Melanocyte of skin (primary cell): ENCODE measurements around the gene TTLL8. TPM values are rescaled to one million over a fixed set of nuclear protein-coding genes. Genes with fewer than 3 reads are reported as not detected.

ENCODE experiments used
- total RNA-seq, 2 donors: library from RNA; depleted of rRNA; stranded (reverse); fragments of >200 nt; gene quantifications; 2 replicates each; pipeline ENCODE4 v1.2.3, GENCODE V29; 2012

The TTLL8 gene
- not detected for total RNA-seq

GRCh38 chr22:50058061-50058905, at the start of gene TTLL8:
Gene TTLL8, minus strand, starts transcription at chr22:50058298.

GRCh38 chr22:50089682-50090411, 31.7 kb upstream of the TTLL8 start, which contains the start of gene MOV10L1:
Gene MOV10L1, plus strand, starts transcription at chr22:50090006. Its CDS starts 83 bp downstream, at chr22:50090089.

GRCh38 chr22:50085211-50085972, 27.3 kb upstream of the TTLL8 start, which contains the start of gene MLC1:
Gene MLC1, minus strand, starts transcription at chr22:50085426. Its CDS starts 524 bp downstream, at chr22:50084902.

GRCh38 chr22:50012211-50013181, 45.6 kb downstream of the TTLL8 start, which contains the start of gene IL17REL:
Gene IL17REL, minus strand, starts transcription at chr22:50012765. Its CDS starts 119 bp downstream, at chr22:50012646.

Other genes starting within 250 kb of the TTLL8 start
- 10 to 100 TPM; 28.6 to 33.4 TPM for gene BRD1, start 230.4 kb downstream of the TTLL8 start, total RNA-seq
- gene ZBED4, start 204.5 kb downstream of the TTLL8 start, total RNA-seq, result 10 to 100 TPM; 15.8 to 18.3 TPM
- 10 to 100 TPM; 25.5 to 35.0 TPM for gene ALG12, start 139.9 kb downstream of the TTLL8 start, total RNA-seq
- 10 to 100 TPM; 39.6 to 64.3 TPM for gene CRELD2, start 139.7 kb downstream of the TTLL8 start, total RNA-seq
- 10 to 100 TPM; 44.0 to 65.3 TPM for gene PIM3, start 97.5 kb downstream of the TTLL8 start, total RNA-seq
- not detected for gene IL17REL, start 45.5 kb downstream of the TTLL8 start, total RNA-seq
- gene MLC1, start 27.1 kb upstream of the TTLL8 start, total RNA-seq, result not detected
- under 1 TPM in 1 of 2 donors, not detected in 1; 0.34 TPM for gene MOV10L1, start 31.7 kb upstream of the TTLL8 start, total RNA-seq
- under 1 TPM; 0.33 to 0.69 TPM for gene PANX2, start 112.4 kb upstream of the TTLL8 start, total RNA-seq
- 10 to 100 TPM; 28.2 to 44.0 TPM for gene TRABD, start 127.6 kb upstream of the TTLL8 start, total RNA-seq
- 10 to 100 TPM; 22.4 to 35.3 TPM for gene SELENOO, start 142.7 kb upstream of the TTLL8 start, total RNA-seq
- gene TUBGCP6, start 186.7 kb upstream of the TTLL8 start, total RNA-seq, result 10 to 100 TPM; 24.6 to 24.8 TPM
- 10 to 100 TPM; 24.8 to 26.0 TPM for gene HDAC10, start 193.0 kb upstream of the TTLL8 start, total RNA-seq
- gene MAPK12, start 203.4 kb upstream of the TTLL8 start, total RNA-seq, result 10 to 100 TPM; 20.6 to 21.7 TPM
- gene MAPK11, start 212.1 kb upstream of the TTLL8 start, total RNA-seq, result 1 to 10 TPM; 1.7 to 2.1 TPM
- 10 to 100 TPM; 56.3 to 66.1 TPM for gene PLXNB2, start 249.3 kb upstream of the TTLL8 start, total RNA-seq